Measurements from ENCODE around the gene NAA60.
"Not testable (repeated sequence)": the region's sequence is repeated elsewhere in the genome, so short reads cannot be mapped to it uniquely, and the experiment has no call there.

The NAA60 gene

GRCh38 chr16:3468501-3468900, 25.0 kb downstream of the NAA60 start:
- POLR2A ChIA-PET (ENCODE audit: low non-redundant PET) = no interaction called here
- no peak for DNase-seq (ENCODE audit: low spot score)
- peak overlapping the region; percentile 22; the same call in 1 of the 2 replicates for H3K27ac ChIP-seq

GRCh38 chr16:3469736-3470135, 26.3 kb downstream of the NAA60 start:
- no peak overlapping the region for H3K27ac ChIP-seq
- POLR2A ChIA-PET (ENCODE audit: low non-redundant PET) = no interaction called here
- TF ChIP-seq CTCF (conservative IDR thresholded peaks at IDR 0.05; ENCODE audit: low read depth) = no peak
- CTCF ChIA-PET = no interaction called here
- DNase-seq (ENCODE audit: low spot score) = no peak

More at GRCh38 chr16:3468501-3468900, 25.0 kb downstream of the NAA60 start:
- no peak for TF ChIP-seq CTCF (conservative IDR thresholded peaks at IDR 0.05; ENCODE audit: low read depth)
- CTCF ChIA-PET = interaction anchor here (1.0 kb wide), 1 partner anchor 12 kb away, joined by 4 read pairs; no protein-coding TSS in a partner anchor

GRCh38 chr16:3470723-3471122, 27.2 kb downstream of the NAA60 start:
- ChIA-PET POLR2A (ENCODE audit: low non-redundant PET) (no interaction called here), CTCF (no interaction called here)
- no peak for TF ChIP-seq CTCF (conservative IDR thresholded peaks at IDR 0.05; ENCODE audit: low read depth)

GRCh38 chr16:3471518-3472176, 28.2 kb downstream of the NAA60 start:
- DNase-seq (ENCODE audit: low spot score) = no peak
- POLR2A ChIA-PET (ENCODE audit: low non-redundant PET) = no interaction called here
- H3K27ac ChIP-seq = no peak overlapping the region
- CTCF ChIA-PET = interaction anchor here (0.6 kb wide), 1 partner anchor 10 kb away, joined by 4 read pairs; no protein-coding TSS in a partner anchor
- TF ChIP-seq CTCF (conservative IDR thresholded peaks at IDR 0.05; ENCODE audit: low read depth) = no peak

More at GRCh38 chr16:3470723-3471122, 27.2 kb downstream of the NAA60 start:
- no peak for DNase-seq (ENCODE audit: low spot score)
- no peak overlapping the region for H3K27ac ChIP-seq

GRCh38 chr16:3472878-3473595, 29.6 kb downstream of the NAA60 start:
- TF ChIP-seq CTCF (conservative IDR thresholded peaks at IDR 0.05; ENCODE audit: low read depth) = no peak
- ChIA-PET CTCF (no interaction called here), POLR2A (ENCODE audit: low non-redundant PET) (no interaction called here)
- no peak overlapping the region for H3K27ac ChIP-seq
- no peak for DNase-seq (ENCODE audit: low spot score)

- CTCF ChIA-PET; DNase-seq (ENCODE audit: low spot score); POLR2A ChIA-PET (ENCODE audit: low non-redundant PET): not testable (repeated sequence)
These were observed 30.1 kb downstream of the NAA60 start for GRCh38 chr16:3473596-3473943.

GRCh38 chr16:3474136-3474779, 30.8 kb downstream of the NAA60 start:
- no peak overlapping the region for H3K27ac ChIP-seq
- CTCF ChIA-PET = no interaction called here
- POLR2A ChIA-PET (ENCODE audit: low non-redundant PET) = no interaction called here
- DNase-seq (ENCODE audit: low spot score) = no peak
- TF ChIP-seq CTCF (conservative IDR thresholded peaks at IDR 0.05; ENCODE audit: low read depth) = no peak

More at GRCh38 chr16:3473596-3473943, 30.1 kb downstream of the NAA60 start:
- not testable (repeated sequence) for H3K27ac ChIP-seq

- CTCF ChIA-PET; DNase-seq (ENCODE audit: low spot score); H3K27ac ChIP-seq; POLR2A ChIA-PET (ENCODE audit: low non-redundant PET): not testable (repeated sequence)
These were observed 31.4 kb downstream of the NAA60 start for GRCh38 chr16:3474870-3475269.
